Mucosa of descending colon (tissue), 3 donors: Measurements from ENCODE around the gene CRABP1. TPM values are rescaled to one million over a fixed set of nuclear protein-coding genes. Genes with fewer than 3 reads are reported as not detected.
A peak's percentile ranks its signal among the peaks of the same experiment; 100 is the strongest.
"Not testable (repeated sequence)": the region's sequence is repeated elsewhere in the genome, so short reads cannot be mapped to it uniquely, and the experiment has no call there.

Source experiments
- ATAC-seq: fragments of 200-7000 bp; cut with Tn5 transposase; one replicate; pipeline ENCODE4 v1.9.1; 2020; ENCODE audit warnings: mild to moderate bottlenecking, moderate library complexity
- DNase-seq, 3 donors: peaks; one replicate each; pipeline ENCODE4 v3.0.0-alpha.2; 2020
- H3K36me3 ChIP-seq: fragments of 200-600 bp; one replicate; pipeline ENCODE4 v1.8.0; 2021; ENCODE audit warnings: low read depth, mild to moderate bottlenecking
- H3K4me1 ChIP-seq: fragments of 200-600 bp; one replicate; pipeline ENCODE4 v1.8.0; 2021; ENCODE audit warnings: low read depth, mild to moderate bottlenecking
- H3K4me3 ChIP-seq: fragments of 200-600 bp; one replicate; pipeline ENCODE4 v1.8.0; 2021; ENCODE audit warnings: mild to moderate bottlenecking
- H3K9me3 ChIP-seq: fragments of 200-600 bp; one replicate; pipeline ENCODE4 v1.8.0; 2021; ENCODE audit warnings: mild to moderate bottlenecking
- intact Hi-C, 2 donors: fragments of 100-400 bp; cut with DNase I in 1 of 2; cut with micrococcal nuclease in 1 of 2; formaldehyde crosslinking; loops; one replicate each; pipeline versions ENCODE4 v1.11.0 to v1.11.1; 2022; cut with DNase I, micrococcal nuclease
- total RNA-seq, 3 donors: library from RNA; stranded (reverse); fragmentation: NEBNext Ultra II Directional in 2 of 3; extraction: Animal tissue kit (Norgen Biotek cat#: 25700) in 2 of 3; gene quantifications; one replicate each; pipeline versions ENCODE4 v1.2.1 to v1.2.4, GENCODE V29; 2021 to 2023
- TF ChIP-seq, protein P1 (sequence below): fragments of 200-600 bp; IDR thresholded peaks from one replicate; pipeline ENCODE4 v1.8.0; 2022; ENCODE audit warnings: antibody characterized with exemption, mild to moderate bottlenecking
- donor health status: DM: no; HTN: no; CAD: no; lungs with moderate emphysema.
- donor health status: DM: no; HTN: no; CAD: no.
- donor health status: DM: no; HTN: yes; CAD: no.

The CRABP1 gene
- total RNA-seq, 3 donors from 2014 or later: 0.67 to 6.2 (median 2.4) TPM

GRCh38 chr15:78369161-78369560 lies 29.0 kb downstream of the CRABP1 start:
- ATAC-seq (no peak), DNase-seq (no peak)
- H3K36me3 ChIP-seq: no peaks in the 10 kb centered on the region
- TF ChIP-seq, protein P1, sequence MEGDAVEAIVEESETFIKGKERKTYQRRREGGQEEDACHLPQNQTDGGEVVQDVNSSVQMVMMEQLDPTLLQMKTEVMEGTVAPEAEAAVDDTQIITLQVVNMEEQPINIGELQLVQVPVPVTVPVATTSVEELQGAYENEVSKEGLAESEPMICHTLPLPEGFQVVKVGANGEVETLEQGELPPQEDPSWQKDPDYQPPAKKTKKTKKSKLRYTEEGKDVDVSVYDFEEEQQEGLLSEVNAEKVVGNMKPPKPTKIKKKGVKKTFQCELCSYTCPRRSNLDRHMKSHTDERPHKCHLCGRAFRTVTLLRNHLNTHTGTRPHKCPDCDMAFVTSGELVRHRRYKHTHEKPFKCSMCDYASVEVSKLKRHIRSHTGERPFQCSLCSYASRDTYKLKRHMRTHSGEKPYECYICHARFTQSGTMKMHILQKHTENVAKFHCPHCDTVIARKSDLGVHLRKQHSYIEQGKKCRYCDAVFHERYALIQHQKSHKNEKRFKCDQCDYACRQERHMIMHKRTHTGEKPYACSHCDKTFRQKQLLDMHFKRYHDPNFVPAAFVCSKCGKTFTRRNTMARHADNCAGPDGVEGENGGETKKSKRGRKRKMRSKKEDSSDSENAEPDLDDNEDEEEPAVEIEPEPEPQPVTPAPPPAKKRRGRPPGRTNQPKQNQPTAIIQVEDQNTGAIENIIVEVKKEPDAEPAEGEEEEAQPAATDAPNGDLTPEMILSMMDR: no peak
- H3K4me1 ChIP-seq: peaks cover 20% of the 10 kb centered on the region
- H3K4me3 ChIP-seq: no peak overlapping the region
- intact Hi-C loops: no loop called here
- H3K9me3 ChIP-seq: no peaks in the 10 kb centered on the region

GRCh38 chr15:78370013-78370412 lies 29.9 kb downstream of the CRABP1 start:
- DNase-seq (no peak), ATAC-seq (no peak)
- H3K9me3 ChIP-seq: no peaks in the 10 kb centered on the region
- TF ChIP-seq, protein P1: no peak
- intact Hi-C loops: no loop called here
- H3K36me3 ChIP-seq: no peaks in the 10 kb centered on the region
- H3K4me3 ChIP-seq: no peak overlapping the region
- H3K4me1 ChIP-seq: peaks cover 23% of the 10 kb centered on the region

- TF ChIP-seq, protein P1: no peak
- Histone ChIP-seq H3K4me1 (peaks cover 11% of the 10 kb centered on the region), H3K9me3 (no peaks in the 10 kb centered on the region), H3K36me3 (no peaks in the 10 kb centered on the region), H3K4me3 (no peak overlapping the region)
- intact Hi-C loops: no loop called here
- ATAC-seq: peak; percentile 66
- DNase-seq: peak; percentile 82 to 92 (median 90)
These were observed 32.7 kb downstream of the CRABP1 start for GRCh38 chr15:78372880-78373279.

DNA sequence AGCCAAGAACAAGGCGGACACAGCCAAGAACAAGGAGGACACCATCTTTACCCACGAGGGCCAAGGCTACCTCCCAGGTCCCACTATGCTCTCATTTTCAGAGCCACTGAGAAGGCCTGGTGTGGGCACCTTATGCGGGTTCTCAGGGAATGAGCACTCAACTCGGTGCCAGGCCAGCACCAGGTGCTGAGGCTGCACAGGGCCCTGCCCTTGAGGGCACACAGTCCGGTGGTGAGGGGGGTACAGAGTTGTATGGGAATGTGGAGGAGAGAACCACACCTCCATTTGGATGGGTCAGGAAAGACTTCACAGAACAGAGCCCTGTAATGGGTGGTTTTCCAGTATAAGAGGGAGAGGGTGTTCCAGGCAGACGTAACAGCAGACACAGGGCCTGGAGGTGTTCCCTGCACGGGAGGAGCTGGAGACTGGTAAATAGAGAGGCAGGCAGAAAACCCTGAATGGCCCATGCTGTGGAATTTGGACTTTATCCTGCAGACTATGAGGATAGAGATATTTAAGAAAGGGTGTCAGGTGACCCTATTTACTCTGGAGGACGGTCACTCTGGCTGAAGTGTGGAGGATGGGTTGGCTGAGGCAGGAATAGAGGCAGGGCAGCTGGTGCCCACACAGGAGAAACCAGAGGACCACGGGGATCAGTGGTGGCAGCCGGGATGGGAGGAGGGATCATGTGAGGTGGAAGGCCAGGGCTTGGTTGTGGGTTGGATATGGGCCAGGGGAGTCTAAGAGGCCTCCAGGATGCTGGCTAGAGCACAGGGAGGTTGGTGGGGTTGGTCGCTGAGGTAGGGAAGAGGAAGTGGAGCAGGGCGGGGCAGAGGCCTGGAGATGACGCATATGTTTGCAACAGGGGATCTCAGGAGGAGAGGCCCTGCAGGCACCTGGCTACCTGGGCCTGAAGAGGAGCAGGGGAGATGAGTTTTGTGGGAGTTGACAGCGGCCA lies 34.6 kb downstream of the CRABP1 start:
- intact Hi-C loops: no loop called here
- no peaks in the 10 kb centered on the region for H3K36me3 ChIP-seq
- H3K4me1 ChIP-seq: peaks cover 11% of the 10 kb centered on the region
- ATAC-seq (peak; percentile 95), DNase-seq (peak; percentile 85 to 90 (median 90))
- no peaks in the 10 kb centered on the region for H3K9me3 ChIP-seq
- H3K4me3 ChIP-seq: no peak overlapping the region
- TF ChIP-seq, protein P1: no peak

DNA sequence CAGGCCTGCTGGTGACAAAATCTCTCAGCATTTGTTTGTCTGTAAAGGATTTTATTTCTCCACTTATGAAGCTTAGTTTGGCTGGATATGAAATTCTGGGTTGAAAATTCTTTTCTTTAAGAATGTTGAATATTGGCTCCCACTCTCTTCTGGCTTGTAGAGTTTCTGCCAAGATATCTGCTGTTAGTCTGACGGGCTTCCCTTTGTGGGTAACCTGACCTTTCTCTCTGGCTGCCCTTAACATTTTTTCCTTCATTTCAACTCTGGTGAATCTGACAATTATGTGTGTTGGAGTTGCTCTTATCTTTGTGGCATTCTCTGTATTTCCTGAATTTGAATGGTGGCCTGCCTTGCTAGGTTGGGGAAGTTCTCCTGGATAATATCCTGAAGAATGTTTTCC lies 40.0 kb downstream of the CRABP1 start:
- H3K4me1 ChIP-seq, intact Hi-C loops, H3K9me3 ChIP-seq, H3K36me3 ChIP-seq, DNase-seq, ATAC-seq, H3K4me3 ChIP-seq: not testable (repeated sequence)

DNA sequence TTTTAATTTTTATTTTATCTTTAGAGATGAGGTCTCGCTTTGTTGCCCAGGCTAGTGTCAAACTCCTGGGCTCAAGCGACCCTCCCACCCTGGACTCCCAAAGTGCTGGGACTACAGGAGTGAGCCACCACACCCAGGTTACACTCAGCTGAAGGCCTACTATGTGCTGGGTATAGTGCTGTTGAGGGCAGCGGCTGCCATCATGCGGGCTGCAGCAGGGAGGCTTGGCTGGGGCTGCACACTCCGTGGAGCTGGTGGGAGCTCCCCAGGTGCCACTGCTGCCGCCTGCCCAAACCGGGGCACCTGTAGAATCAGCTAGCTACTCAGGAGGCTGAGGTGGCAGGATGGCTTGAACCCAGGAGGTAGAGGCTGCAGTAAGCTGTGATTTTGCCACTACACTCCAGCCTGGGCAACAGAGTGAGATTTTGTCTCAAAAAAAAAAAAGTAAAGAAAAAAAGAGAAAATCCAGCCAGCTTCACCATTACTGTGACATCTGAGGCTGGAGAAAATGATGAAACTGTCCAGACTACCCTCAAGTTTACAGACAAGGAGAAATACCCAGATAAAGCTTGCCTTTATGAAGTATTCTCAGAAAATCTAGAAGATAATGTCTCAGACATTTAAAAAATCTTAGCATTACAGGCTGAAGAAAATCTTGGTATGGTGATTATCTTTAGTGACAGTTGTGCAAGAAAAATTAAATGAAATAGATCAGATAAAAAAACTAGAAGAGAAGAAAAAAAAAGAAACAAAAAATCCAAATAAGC lies 42.1 kb downstream of the CRABP1 start:
- Histone ChIP-seq H3K4me1 (no peaks in the 10 kb centered on the region), H3K9me3 (no peaks in the 10 kb centered on the region), H3K36me3 (no peaks in the 10 kb centered on the region), H3K4me3 (no peak overlapping the region)
- intact Hi-C loops: no loop called here
- ATAC-seq: no peak
- TF ChIP-seq, protein P1: no peak
- DNase-seq: no peak
